GM12892 (cell line): ENCODE measurements around the gene APBA2.

ENCODE experiments used
- POLR2A ChIP-seq: IDR thresholded peaks from 2 replicates; pipeline ENCODE4 v1.6.1; 2011; ENCODE audit warnings: low read depth, low read length, control low read depth
- POLR2AphosphoS5 ChIP-seq: IDR thresholded peaks from 2 replicates; pipeline ENCODE4 v1.6.1; 2011; ENCODE audit warnings: low read depth, low read length, control low read depth
- TAF1 ChIP-seq: IDR thresholded peaks from 2 replicates; pipeline ENCODE4 v1.6.1; 2011; ENCODE audit warnings: low read depth, mild to moderate bottlenecking, control low read depth, low read length, borderline replicate concordance

DNA sequence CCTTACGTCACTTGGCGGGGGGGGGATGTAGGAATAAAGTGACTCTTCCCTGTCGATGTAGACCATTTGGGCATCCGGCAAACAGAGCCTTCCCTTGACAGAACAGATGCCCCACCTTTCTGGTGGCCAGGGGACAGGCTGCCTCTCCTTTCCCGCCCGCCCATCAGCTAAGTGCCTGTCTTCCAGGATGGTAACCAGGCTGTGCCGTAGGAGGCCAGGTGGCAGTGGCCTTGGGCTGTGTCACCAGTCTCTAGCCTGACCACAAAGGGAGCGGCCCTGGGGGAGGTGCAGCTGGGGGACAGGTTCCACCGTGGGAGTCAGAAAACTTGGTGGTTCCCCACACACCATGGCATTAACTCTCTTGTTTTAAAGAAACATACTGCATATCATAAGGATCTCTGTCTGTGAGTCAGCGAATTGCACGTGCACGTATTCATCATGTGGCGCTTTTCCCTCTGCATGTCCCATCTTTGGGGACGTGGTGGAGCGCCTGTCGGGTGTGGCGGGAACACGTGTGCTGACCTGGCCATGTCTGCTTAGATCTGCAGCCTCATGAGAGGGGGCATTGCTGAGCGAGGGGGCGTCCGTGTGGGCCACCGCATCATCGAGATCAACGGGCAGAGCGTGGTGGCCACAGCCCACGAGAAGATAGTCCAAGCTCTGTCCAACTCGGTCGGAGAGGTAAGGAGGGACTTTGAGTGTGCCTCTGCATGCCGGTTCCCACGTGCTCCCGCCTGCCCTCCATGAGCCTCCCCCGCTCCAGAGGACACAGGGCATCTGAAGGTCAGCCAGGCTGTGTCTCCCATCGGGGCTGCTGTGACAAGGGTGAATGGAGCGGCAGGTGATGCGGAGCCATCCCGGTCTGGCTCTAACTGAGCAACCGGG is 227.8 kb downstream of the APBA2 start:
- no peak for TF ChIP-seq POLR2A
- TF ChIP-seq POLR2AphosphoS5 = no peak
- no peak for TF ChIP-seq TAF1
